HCT116 (cell line): Measurements from ENCODE around the gene SPINT2. TPM values are rescaled to one million over a fixed set of nuclear protein-coding genes. Genes with fewer than 3 reads are reported as not detected.

Source experiments
- ATAC-seq: fragments of 200-7000 bp; cut with Tn5 transposase; 2 replicates; pipeline ENCODE4 v1.9.1; 2020; ENCODE audit warnings: mild to moderate bottlenecking, moderate library complexity
- BruUV-seq: library from RNA; stranded (reverse); fragments of 400-500 nt; replicated peaks from 2 replicates; lab custom pipeline; 2021; lab: Mats Ljungman, UMichigan
- CTCF ChIA-PET: fragments of 300-600 bp; sonication (Branson Sonifier 250); formaldehyde crosslinking; loops from one replicate; lab custom pipeline; 2021; ENCODE audit warnings: antibody characterized with exemption; lab: Charles Lee
- POLR2A ChIA-PET: fragments of 300-600, 350-600 bp; sonication (Branson Sonifier 250); formaldehyde crosslinking; loops from one replicate; lab custom pipeline; 2021; ENCODE audit warnings: antibody characterized with exemption; lab: Charles Lee
- RAD21 ChIA-PET, 2 experiments: fragments of 300-600 bp; sonication (Branson Sonifier 250); formaldehyde crosslinking; loops; one replicate each; lab custom pipeline; 2023; ENCODE audit warnings: low total read pairs in 2 of 2; ENCODE audit not compliant: uncharacterized antibody in 2 of 2, unreplicated experiment in 2 of 2, low non-redundant PET in 1 of 2; lab: Charles Lee
- DNase-seq: peaks from one replicate; pipeline ENCODE4 v3.0.0-alpha.2; 2010; ENCODE audit warnings: low read depth, low spot score
- H2AFZ ChIP-seq: fragments of 200-600 bp; shearing (Covaris generic), sonication (generic); 2 replicates; pipeline ENCODE4 v1.6.1; 2017; ENCODE audit warnings: low read depth, mixed run types, mixed read lengths, antibody characterized with exemption, low read length; ENCODE audit not compliant: poor library complexity, severe bottlenecking
- H3K27ac ChIP-seq: 2 replicates; pipeline ENCODE4 v1.5.1; 2012; ENCODE audit warnings: low read depth, low read length
- H3K27me3 ChIP-seq: fragments of 200-600 bp; sonication (generic); 2 replicates; pipeline ENCODE4 v1.6.1; 2016; ENCODE audit warnings: mixed run types, low read length, mixed read lengths; ENCODE audit not compliant: insufficient read depth
- H3K36me3 ChIP-seq, 2 experiments: fragments of 200-500 bp in 1 of 2; fragments of 200-600 bp in 1 of 2; sonication (Bioruptor generic) in 1 of 2; sonication (generic) in 1 of 2; 2 replicates each; pipeline versions ENCODE4 v1.5.1 to v1.6.1; 2014 to 2016; ENCODE audit warnings: low read length in 2 of 2, inconsistent platforms in 1 of 2, mixed read lengths in 1 of 2, mixed run types in 1 of 2; ENCODE audit not compliant: insufficient read depth in 2 of 2, control insufficient read depth in 1 of 2
- H3K4me1 ChIP-seq, 2 experiments: fragments of 200-600 bp in 1 of 2; sonication (generic) in 1 of 2; 2 replicates each; pipeline versions ENCODE4 v1.5.1 to v1.6.1; 2012 to 2017; ENCODE audit warnings: low read length in 2 of 2, inconsistent platforms in 1 of 2, mild to moderate bottlenecking in 1 of 2, mixed read lengths in 1 of 2, mixed run types in 1 of 2, moderate library complexity in 1 of 2; ENCODE audit not compliant: insufficient read depth in 2 of 2, control insufficient read depth in 1 of 2
- H3K4me2 ChIP-seq: fragments of 200-600 bp; sonication (generic); 2 replicates; pipeline ENCODE4 v1.6.1; 2017; ENCODE audit warnings: mixed run types, low read length, mixed read lengths
- H3K4me3 ChIP-seq, 2 experiments: fragments of 200-600 bp in 1 of 2; sonication (generic) in 1 of 2; replicated peaks in 1 of 2; 2 replicates each; pipeline ENCODE4 v1.5.1; 2011 to 2016; ENCODE audit warnings: low read length in 2 of 2, control low read depth in 1 of 2, low read depth in 1 of 2, mild to moderate bottlenecking in 1 of 2, mixed read lengths in 1 of 2, mixed run types in 1 of 2
- H3K79me2 ChIP-seq: fragments of 200-600 bp; sonication (generic); 2 replicates; pipeline ENCODE4 v1.6.1; 2017; ENCODE audit warnings: mild to moderate bottlenecking, mixed run types, low read length, moderate library complexity, mixed read lengths; ENCODE audit not compliant: insufficient read depth
- H3K9ac ChIP-seq: fragments of 200-600 bp; sonication (generic); 2 replicates; pipeline ENCODE4 v1.6.1; 2016; ENCODE audit warnings: low read length, mixed read lengths
- H3K9me2 ChIP-seq: fragments of 200-600 bp; sonication (generic), shearing (Covaris generic); 2 replicates; pipeline ENCODE4 v1.6.1; 2017; ENCODE audit warnings: mixed run types, mild to moderate bottlenecking, moderate library complexity; ENCODE audit not compliant: insufficient read depth
- H3K9me3 ChIP-seq, 2 experiments: fragments of 200-500 bp in 1 of 2; fragments of 200-600 bp in 1 of 2; sonication (Bioruptor generic) in 1 of 2; sonication (generic) in 1 of 2; 2 replicates each; pipeline ENCODE4 v1.6.1; 2014 to 2017; ENCODE audit warnings: low read length in 2 of 2, mixed read lengths in 2 of 2, inconsistent platforms in 1 of 2, low read depth in 1 of 2, mild to moderate bottlenecking in 1 of 2, mixed run types in 1 of 2, moderate library complexity in 1 of 2; ENCODE audit not compliant: control insufficient read depth in 1 of 2, insufficient read depth in 1 of 2
- H4K20me1 ChIP-seq: fragments of 200-600 bp; sonication (generic), shearing (Covaris generic); 2 replicates; pipeline ENCODE4 v1.6.1; 2017; ENCODE audit warnings: mixed run types, mild to moderate bottlenecking, moderate library complexity; ENCODE audit not compliant: insufficient read depth
- CBX3 ChIP-seq: IDR thresholded peaks from 2 replicates; pipeline ENCODE4 v1.6.1; 2012; ENCODE audit warnings: low read depth
- CEBPB ChIP-seq: IDR thresholded peaks from 2 replicates; pipeline ENCODE4 v1.6.1; 2012; ENCODE audit warnings: low read depth
- EGR1 ChIP-seq: IDR thresholded peaks from 2 replicates; pipeline ENCODE4 v1.6.1; 2012; ENCODE audit warnings: low read depth
- ELF1 ChIP-seq: IDR thresholded peaks from 2 replicates; pipeline ENCODE4 v1.6.1; 2012; ENCODE audit warnings: low read depth, borderline replicate concordance
- EZH2 ChIP-seq: fragments of 200-600 bp; sonication (generic); IDR thresholded peaks from 2 replicates; pipeline ENCODE4 v1.6.1; 2017; ENCODE audit warnings: antibody characterized with exemption, mixed run types
- EZH2phosphoT487 ChIP-seq: fragments of 200-600 bp; IDR thresholded peaks from 2 replicates; pipeline ENCODE4 v1.6.1; 2018; ENCODE audit warnings: antibody characterized with exemption, borderline replicate concordance
- FOSL1 ChIP-seq: IDR thresholded peaks from 2 replicates; pipeline ENCODE4 v1.6.1; 2012; ENCODE audit warnings: low read depth
- POLR2A ChIP-seq: IDR thresholded peaks from 2 replicates; pipeline ENCODE4 v1.7.0; 2011; ENCODE audit warnings: borderline replicate concordance; ENCODE audit not compliant: insufficient read depth, insufficient read length; ENCODE audit errors: extremely low read depth
- RAD21 ChIP-seq: IDR thresholded peaks from 2 replicates; pipeline ENCODE4 v1.6.1; 2012; ENCODE audit warnings: low read depth, mild to moderate bottlenecking
- SIN3A ChIP-seq: IDR thresholded peaks from 2 replicates; pipeline ENCODE4 v1.6.1; 2012; ENCODE audit warnings: low read depth
- SP1 ChIP-seq: IDR thresholded peaks from 2 replicates; pipeline ENCODE4 v1.6.1; 2012; ENCODE audit warnings: low read depth
- SRF ChIP-seq: IDR thresholded peaks from 2 replicates; pipeline ENCODE4 v1.6.1; 2012; ENCODE audit warnings: low read depth
- TCF7L2 ChIP-seq: IDR thresholded peaks from 2 replicates; pipeline ENCODE4 v1.7.0; 2011; ENCODE audit warnings: borderline replicate concordance, inconsistent platforms; ENCODE audit not compliant: insufficient read depth, insufficient read length; ENCODE audit errors: extremely low read depth
- ZFX ChIP-seq: fragments of 450-650 bp; IDR thresholded peaks from 2 replicates; pipeline ENCODE4 v1.6.1; 2017
- ZNF274 ChIP-seq: fragments of 200-500 bp; sonication (Bioruptor generic); IDR thresholded peaks from 2 replicates; pipeline ENCODE4 v1.6.1; 2014; ENCODE audit warnings: mild to moderate bottlenecking, low read depth, low read length, inconsistent platforms
- intact Hi-C: fragments of 100-400 bp; cut with micrococcal nuclease; formaldehyde crosslinking; loops from 2 replicates; pipeline ENCODE4 v1.10.0; 2022
- total RNA-seq: library from RNA; stranded (reverse); gene quantifications from one replicate; pipeline ENCODE4 v1.2.1, GENCODE V29; 2021; ENCODE audit not compliant: unreplicated experiment
- TF ChIP-seq, protein P1 (sequence below): IDR thresholded peaks from 2 replicates; pipeline ENCODE4 v1.6.1; 2011; ENCODE audit warnings: mild to moderate bottlenecking, low read length, moderate library complexity; ENCODE audit not compliant: insufficient replicate concordance; ENCODE audit errors: extremely low read depth
- TF ChIP-seq, protein P2 (sequence below), 3 experiments: fragments of 200-600 bp in 1 of 3; sonication (generic) in 1 of 3; IDR thresholded peaks in 2 of 3; conservative IDR thresholded peaks in 1 of 3; 2 replicates each; pipeline ENCODE4 v1.5.1; 2012 to 2017; ENCODE audit warnings: low read depth in 2 of 3, low read length in 2 of 3, antibody characterized with exemption in 1 of 3, borderline replicate concordance in 1 of 3, control low read depth in 1 of 3, mild to moderate bottlenecking in 1 of 3, mixed read lengths in 1 of 3, mixed run types in 1 of 3, moderate library complexity in 1 of 3; ENCODE audit not compliant: insufficient read depth in 1 of 3
- TF ChIP-seq, protein P3 (sequence below): IDR thresholded peaks from 2 replicates; pipeline ENCODE4 v1.6.1; 2012
- TF ChIP-seq, protein P4 (sequence below): IDR thresholded peaks from 2 replicates; pipeline ENCODE4 v1.6.1; 2012; ENCODE audit warnings: low read depth

Gene SPINT2
- total RNA-seq, 1 experiment from 2014 or later: 500 TPM

DNA sequence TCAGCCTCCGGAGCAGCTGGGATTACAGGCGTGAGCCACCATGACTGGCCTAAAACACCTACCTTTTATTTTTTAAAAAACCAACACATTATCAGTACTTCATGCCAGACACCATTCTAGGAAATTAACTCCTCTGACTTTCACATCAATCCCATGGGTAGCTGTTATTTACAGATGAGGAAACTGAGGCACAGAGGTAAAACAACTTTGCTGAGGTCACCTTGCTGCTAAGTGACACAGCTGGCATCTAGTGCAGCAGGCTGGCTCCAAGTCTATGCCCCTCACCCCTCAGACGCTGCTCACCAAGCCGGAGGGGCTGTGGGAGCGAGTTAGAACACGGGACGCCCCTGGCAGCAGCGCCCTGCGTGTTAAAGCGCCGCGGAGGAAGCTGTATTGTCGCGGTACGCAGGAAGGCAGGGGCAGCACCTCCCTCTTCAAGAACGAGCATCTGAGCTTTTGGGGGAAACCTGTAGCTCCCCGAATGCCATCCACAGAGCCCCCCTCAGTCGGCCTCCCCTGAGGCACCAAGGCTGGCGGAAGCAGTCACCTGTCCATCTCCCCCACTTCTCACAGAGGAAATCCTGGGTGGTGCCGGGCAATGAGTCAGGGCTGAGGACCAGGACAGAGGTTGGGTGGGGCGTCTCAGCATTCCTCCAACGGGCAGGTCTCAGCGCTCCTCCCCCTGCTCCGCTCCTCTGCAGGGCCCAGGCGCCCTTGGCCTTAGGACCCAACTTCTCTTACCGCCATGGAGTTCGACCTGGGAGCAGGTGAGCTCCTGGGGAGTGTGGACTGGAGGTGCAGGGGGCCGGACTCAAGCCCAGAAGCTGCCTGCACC, 39.4 kb downstream of the SPINT2 start, which contains the start of gene C19orf33:
Gene C19orf33, plus strand, starts transcription at position 735 of the 835 bp plus-strand sequence. Its CDS starts 11 bp downstream, at position 746.
- intact Hi-C loops: loop anchor here (1.0 kb wide), 1 partner anchor 39 kb away; the partner anchor contains the start of gene SPINT2
- H3K9me2 ChIP-seq: no peaks in the 10 kb centered on the region
- ChIA-PET CTCF (interaction anchor here (1.4 to 1.7 kb wide), 2 partner anchors 32 to 59 kb away, joined by 4 read pairs; partner anchors contain the start of gene CATSPERG), RAD21 (interaction anchor here (0.6 to 2.0 kb wide), 2 partner anchors 60 to 178 kb away, joined by 3 to 8 read pairs; no protein-coding TSS in a partner anchor), POLR2A (interaction anchor here (0.7 to 2.8 kb wide), 11 partner anchors 14 to 546 kb away, joined by 3 to 19 read pairs (median 6); partner anchors contain the start of genes GGN, KCNK6, PSMD8 and SPINT2)
- ATAC-seq (peak; percentile 67), DNase-seq (peak; percentile 84)
- no peaks in the 10 kb centered on the region for H4K20me1 ChIP-seq
- no peaks in the 10 kb centered on the region for H3K27me3 ChIP-seq
- peak within 1 kb of the TSS; percentile 99 for H3K4me2 ChIP-seq
- H3K4me1 ChIP-seq: peaks cover 48 to 63% of the 10 kb centered on the region in 2 experiments
- H3K79me2 ChIP-seq: peaks cover 22% of the 10 kb centered on the region
- H3K9me3 ChIP-seq: no peaks in the 10 kb centered on the region
- peak within 1 kb of the TSS; percentile 100 for H3K9ac ChIP-seq
- TSS peak; percentile 79 for BruUV-seq
- peak within 1 kb of the TSS; percentile 91 to 98 for H3K4me3 ChIP-seq
- H3K27ac ChIP-seq: peak within 1 kb of the TSS; percentile 98
- H3K36me3 ChIP-seq: peaks cover 10% of the 10 kb centered on the region in 2 experiments; a peak in 3 of 4 replicates
- no peak within 1 kb of the TSS for H2AFZ ChIP-seq
- TF ChIP-seq SIN3A: peak; percentile 33
- peak; percentile 79 for TF ChIP-seq SP1
- TF ChIP-seq ZFX: no peak
- no peak for TF ChIP-seq TCF7L2
- TF ChIP-seq EZH2: no peak
- TF ChIP-seq EGR1: no peak
- TF ChIP-seq, protein P1, sequence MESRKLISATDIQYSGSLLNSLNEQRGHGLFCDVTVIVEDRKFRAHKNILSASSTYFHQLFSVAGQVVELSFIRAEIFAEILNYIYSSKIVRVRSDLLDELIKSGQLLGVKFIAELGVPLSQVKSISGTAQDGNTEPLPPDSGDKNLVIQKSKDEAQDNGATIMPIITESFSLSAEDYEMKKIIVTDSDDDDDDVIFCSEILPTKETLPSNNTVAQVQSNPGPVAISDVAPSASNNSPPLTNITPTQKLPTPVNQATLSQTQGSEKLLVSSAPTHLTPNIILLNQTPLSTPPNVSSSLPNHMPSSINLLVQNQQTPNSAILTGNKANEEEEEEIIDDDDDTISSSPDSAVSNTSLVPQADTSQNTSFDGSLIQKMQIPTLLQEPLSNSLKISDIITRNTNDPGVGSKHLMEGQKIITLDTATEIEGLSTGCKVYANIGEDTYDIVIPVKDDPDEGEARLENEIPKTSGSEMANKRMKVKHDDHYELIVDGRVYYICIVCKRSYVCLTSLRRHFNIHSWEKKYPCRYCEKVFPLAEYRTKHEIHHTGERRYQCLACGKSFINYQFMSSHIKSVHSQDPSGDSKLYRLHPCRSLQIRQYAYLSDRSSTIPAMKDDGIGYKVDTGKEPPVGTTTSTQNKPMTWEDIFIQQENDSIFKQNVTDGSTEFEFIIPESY: no peak
- TF ChIP-seq CBX3: no peak
- TF ChIP-seq, protein P2, sequence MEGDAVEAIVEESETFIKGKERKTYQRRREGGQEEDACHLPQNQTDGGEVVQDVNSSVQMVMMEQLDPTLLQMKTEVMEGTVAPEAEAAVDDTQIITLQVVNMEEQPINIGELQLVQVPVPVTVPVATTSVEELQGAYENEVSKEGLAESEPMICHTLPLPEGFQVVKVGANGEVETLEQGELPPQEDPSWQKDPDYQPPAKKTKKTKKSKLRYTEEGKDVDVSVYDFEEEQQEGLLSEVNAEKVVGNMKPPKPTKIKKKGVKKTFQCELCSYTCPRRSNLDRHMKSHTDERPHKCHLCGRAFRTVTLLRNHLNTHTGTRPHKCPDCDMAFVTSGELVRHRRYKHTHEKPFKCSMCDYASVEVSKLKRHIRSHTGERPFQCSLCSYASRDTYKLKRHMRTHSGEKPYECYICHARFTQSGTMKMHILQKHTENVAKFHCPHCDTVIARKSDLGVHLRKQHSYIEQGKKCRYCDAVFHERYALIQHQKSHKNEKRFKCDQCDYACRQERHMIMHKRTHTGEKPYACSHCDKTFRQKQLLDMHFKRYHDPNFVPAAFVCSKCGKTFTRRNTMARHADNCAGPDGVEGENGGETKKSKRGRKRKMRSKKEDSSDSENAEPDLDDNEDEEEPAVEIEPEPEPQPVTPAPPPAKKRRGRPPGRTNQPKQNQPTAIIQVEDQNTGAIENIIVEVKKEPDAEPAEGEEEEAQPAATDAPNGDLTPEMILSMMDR (IDR thresholded peaks at IDR 0.05 in 2 of 3, conservative IDR thresholded peaks at IDR 0.05 in 1 of 3; ENCODE audit: borderline replicate concordance in 1 of 3, insufficient read depth in 1 of 3, low read depth in 2 of 3, low read length in 2 of 3): no peak
- TF ChIP-seq POLR2A: no peak
- TF ChIP-seq EZH2phosphoT487: no peak
- TF ChIP-seq SRF: no peak
- TF ChIP-seq ZNF274: no peak
- no peak for TF ChIP-seq RAD21
- TF ChIP-seq, protein P3, sequence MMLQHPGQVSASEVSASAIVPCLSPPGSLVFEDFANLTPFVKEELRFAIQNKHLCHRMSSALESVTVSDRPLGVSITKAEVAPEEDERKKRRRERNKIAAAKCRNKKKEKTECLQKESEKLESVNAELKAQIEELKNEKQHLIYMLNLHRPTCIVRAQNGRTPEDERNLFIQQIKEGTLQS: no peak
- no peak for TF ChIP-seq ELF1
- TF ChIP-seq, protein P4, sequence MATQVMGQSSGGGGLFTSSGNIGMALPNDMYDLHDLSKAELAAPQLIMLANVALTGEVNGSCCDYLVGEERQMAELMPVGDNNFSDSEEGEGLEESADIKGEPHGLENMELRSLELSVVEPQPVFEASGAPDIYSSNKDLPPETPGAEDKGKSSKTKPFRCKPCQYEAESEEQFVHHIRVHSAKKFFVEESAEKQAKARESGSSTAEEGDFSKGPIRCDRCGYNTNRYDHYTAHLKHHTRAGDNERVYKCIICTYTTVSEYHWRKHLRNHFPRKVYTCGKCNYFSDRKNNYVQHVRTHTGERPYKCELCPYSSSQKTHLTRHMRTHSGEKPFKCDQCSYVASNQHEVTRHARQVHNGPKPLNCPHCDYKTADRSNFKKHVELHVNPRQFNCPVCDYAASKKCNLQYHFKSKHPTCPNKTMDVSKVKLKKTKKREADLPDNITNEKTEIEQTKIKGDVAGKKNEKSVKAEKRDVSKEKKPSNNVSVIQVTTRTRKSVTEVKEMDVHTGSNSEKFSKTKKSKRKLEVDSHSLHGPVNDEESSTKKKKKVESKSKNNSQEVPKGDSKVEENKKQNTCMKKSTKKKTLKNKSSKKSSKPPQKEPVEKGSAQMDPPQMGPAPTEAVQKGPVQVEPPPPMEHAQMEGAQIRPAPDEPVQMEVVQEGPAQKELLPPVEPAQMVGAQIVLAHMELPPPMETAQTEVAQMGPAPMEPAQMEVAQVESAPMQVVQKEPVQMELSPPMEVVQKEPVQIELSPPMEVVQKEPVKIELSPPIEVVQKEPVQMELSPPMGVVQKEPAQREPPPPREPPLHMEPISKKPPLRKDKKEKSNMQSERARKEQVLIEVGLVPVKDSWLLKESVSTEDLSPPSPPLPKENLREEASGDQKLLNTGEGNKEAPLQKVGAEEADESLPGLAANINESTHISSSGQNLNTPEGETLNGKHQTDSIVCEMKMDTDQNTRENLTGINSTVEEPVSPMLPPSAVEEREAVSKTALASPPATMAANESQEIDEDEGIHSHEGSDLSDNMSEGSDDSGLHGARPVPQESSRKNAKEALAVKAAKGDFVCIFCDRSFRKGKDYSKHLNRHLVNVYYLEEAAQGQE: no peak
- TF ChIP-seq FOSL1: peak; percentile 59; the same call in 1 of the 2 replicates
- TF ChIP-seq CEBPB: no peak
